ENCODE data around the gene KCNJ2.

DNA sequence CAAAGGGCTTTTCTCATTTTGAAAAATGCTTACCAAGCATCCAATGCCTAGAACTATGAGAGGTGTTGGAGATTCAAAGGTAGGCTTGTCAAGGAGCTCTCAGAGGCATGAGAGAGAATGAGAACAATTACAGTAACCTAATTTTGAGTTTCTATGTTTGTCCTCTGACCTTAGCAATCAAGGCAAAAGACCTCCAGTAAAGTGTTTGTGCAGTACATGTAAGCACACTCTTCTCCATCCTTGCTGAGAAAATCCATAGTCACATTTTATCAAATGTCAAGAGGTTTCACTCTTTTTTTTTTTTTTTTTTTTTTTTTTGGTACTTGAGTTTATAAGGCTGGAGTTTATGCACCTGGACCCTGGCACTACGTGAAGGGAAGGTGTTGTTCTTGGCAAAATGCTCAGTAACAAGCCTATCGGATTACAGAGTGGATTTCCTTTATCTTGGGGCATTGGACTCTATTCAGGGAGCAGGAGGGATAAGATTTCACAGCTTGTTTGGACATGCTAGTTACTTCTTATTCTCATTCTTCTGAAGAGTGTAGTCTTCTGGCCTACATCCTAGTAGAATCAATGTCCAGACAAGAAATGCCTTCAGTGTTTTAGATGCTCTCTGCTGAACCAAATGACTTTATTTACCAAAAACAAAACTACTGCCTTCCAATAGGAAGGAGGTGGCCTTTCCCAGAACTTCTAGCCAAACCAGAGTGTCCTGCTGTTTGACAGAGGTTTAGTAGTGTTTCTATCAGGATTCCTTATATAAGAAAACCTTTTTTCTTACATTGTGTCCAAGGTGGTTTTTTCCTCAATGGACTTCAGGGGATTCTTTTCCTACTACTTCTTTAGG is 21.9 kb downstream of the KCNJ2 start:
- TF ChIP-seq, protein P1, sequence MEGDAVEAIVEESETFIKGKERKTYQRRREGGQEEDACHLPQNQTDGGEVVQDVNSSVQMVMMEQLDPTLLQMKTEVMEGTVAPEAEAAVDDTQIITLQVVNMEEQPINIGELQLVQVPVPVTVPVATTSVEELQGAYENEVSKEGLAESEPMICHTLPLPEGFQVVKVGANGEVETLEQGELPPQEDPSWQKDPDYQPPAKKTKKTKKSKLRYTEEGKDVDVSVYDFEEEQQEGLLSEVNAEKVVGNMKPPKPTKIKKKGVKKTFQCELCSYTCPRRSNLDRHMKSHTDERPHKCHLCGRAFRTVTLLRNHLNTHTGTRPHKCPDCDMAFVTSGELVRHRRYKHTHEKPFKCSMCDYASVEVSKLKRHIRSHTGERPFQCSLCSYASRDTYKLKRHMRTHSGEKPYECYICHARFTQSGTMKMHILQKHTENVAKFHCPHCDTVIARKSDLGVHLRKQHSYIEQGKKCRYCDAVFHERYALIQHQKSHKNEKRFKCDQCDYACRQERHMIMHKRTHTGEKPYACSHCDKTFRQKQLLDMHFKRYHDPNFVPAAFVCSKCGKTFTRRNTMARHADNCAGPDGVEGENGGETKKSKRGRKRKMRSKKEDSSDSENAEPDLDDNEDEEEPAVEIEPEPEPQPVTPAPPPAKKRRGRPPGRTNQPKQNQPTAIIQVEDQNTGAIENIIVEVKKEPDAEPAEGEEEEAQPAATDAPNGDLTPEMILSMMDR (conservative IDR thresholded peaks at IDR 0.05; ENCODE audit: low read depth, low read length): no peak
- TF ChIP-seq EZH2 (IDR thresholded peaks at IDR 0.05; ENCODE audit: low read length, unreplicated experiment): no peak
- TF ChIP-seq EZH2phosphoT487 (IDR thresholded peaks at IDR 0.05; ENCODE audit: borderline replicate concordance, low read length): no peak

Measured in PC-3 (cell line).